UCSD-AML1 (cell line): ENCODE results near the gene CDH15.
"Not testable (repeated sequence)": the region's sequence is repeated elsewhere in the genome, so short reads cannot be mapped to it uniquely, and the experiment has no call there.

Source experiments
- DNase-seq: peaks from one replicate; lab custom pipeline; 2025; ENCODE audit not compliant: unreplicated experiment; lab: John Stamatoyannopoulos, UW

Gene CDH15

DNA sequence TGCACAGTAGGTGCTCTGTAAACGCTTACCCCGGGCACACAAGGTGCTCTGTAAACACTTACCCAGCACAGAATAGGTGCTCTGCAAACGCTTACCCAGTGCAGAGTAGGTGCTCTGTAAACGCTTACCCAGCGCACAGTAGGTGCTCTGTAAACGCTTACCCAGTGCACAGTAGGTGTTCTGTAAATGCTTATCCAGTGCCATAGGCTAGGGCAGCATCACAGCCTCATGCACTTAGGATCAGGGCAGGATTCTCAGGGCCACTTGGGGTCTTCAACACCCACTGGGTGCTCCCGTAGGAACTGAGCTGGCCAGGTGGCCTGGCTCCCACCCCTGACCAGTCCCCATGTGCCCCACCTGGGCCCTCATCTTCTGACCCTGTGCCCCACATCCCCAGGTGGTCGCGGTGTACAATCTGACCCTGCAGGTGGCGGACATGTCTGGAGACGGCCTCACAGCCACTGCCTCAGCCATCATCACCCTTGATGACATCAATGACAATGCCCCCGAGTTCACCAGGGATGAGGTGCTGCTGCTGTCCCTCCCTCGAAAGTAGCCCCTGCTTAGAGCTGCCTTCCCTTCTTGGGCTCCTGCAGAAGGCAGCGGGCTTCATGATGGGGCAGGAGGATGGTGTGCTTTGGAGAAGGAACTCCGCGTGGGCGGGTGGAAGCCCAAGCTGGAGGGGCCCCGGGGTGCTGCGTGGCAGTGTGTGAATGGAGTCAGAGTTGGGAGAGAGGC is 15.7 kb downstream of the CDH15 start:
- peak; percentile 53 for DNase-seq

DNA sequence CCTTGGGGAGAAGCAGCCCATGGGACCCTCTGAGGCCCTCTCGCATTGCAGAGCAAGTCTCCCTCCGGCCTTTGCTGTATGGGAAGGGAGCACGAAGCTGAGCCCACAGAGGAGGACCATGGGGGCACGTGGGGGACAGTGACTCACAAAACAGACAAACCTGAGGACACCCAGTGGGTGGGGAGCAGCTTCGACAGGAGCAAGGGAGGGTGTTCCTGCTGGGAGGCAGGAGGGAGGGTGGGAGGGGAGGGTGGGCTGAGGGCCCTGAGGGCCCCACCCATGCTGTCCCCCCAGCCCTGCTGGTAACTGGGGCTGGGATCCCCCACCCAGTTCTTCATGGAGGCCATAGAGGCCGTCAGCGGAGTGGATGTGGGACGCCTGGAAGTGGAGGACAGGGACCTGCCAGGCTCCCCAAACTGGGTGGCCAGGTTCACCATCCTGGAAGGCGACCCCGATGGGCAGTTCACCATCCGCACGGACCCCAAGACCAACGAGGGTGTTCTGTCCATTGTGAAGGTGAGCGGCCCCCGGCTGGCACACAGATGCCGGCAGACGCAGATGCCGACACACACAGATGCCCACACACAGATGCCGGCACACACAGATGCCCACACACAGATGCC is 16.3 kb downstream of the CDH15 start:
- DNase-seq = no peak

DNA sequence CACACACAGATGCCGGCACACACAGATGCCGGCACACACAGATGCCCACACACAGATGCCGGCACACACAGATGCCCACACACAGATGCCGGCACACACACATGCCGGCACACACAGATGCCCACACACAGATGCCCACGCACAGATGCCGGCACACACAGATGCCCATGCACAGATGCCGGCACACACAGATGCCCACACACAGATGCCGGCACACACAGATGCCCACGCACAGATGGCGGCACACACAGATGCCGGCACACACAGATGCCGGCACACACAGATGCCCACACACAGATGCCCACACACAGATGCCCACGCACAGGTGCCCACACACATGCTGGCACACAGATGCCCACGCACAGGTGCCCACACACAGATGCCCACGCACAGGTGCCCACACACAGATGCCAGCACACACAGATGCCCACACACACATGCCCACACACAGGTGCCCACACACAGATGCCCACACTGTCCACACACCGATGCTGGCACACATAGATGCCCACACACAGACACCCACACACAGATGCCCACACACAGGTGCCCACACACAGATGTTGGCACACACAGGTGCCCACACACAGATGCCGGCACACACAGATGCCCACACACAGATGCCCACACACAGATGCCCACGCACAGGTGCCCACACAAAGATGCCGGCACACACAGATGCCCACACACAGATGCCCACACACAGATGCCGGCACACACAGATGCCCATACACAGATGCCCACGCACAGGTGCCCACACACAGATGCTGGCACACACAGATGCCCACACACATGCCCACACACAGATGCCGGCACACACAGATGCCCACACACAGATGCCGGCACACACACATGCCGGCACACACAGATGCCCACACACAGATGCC is 17.2 kb downstream of the CDH15 start:
- not testable (repeated sequence) for DNase-seq

DNA sequence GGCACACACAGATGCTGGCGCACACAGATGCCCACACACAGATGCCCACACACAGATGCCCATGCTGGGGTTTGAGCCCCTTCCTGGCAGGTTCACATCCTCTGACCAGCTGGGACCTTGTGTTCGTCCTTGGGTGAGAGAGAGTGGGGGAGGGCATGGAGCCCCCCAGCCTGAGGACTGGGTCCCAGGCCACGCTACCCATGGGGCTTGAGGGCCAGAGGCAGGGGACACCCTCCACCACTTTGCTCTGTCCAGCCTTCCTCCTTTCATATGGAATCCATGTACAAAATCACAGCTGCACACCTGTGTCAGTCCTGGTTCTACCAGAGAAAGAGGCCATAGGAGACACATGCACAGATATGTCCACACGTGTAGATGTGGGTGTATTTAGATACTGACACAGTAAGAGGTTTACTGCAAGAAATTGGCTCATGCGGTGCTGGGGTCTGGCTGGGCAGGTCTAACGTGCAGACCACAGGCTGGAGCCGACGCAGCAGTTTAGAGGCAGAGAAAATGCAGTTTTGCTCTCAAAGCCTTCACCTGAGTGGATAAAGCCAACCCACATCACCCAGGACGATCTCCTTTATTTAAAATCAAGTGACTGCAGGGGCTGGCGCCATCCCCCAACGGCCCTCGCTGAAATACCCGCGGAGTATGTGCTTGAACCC is 17.9 kb downstream of the CDH15 start:
- no peak for DNase-seq

DNA sequence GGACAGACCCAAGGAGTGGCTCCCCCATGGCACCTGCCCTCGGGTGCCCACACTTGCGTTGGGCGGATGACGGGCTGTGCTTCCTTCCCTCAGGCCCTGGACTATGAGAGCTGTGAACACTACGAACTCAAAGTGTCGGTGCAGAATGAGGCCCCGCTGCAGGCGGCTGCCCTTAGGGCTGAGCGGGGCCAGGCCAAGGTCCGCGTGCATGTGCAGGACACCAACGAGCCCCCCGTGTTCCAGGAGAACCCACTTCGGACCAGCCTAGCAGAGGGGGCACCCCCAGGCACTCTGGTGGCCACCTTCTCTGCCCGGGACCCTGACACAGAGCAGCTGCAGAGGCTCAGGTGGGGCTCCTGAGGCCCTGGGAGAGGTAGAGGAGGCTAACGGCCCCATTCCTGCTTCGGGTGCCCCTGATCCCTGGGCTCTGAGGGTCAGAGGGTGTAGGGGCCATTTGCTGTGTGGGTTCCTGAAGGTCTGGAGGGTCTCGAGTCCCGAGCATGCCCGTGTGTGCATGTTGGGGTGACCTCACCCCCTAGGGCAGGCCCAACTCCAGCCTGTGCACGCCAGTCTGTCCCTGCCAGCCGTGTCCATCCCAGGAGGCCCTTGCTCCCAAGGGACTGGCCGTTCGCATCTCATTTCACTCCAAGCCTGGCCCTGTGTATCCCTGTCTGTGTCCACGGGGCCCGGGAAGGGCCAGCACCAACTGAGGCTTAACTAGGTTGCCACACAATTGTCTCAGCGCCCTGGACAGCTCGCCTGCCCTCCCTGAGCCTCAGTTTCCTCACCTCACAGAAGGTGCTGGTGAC is 18.8 kb downstream of the CDH15 start:
- no peak for DNase-seq

DNA sequence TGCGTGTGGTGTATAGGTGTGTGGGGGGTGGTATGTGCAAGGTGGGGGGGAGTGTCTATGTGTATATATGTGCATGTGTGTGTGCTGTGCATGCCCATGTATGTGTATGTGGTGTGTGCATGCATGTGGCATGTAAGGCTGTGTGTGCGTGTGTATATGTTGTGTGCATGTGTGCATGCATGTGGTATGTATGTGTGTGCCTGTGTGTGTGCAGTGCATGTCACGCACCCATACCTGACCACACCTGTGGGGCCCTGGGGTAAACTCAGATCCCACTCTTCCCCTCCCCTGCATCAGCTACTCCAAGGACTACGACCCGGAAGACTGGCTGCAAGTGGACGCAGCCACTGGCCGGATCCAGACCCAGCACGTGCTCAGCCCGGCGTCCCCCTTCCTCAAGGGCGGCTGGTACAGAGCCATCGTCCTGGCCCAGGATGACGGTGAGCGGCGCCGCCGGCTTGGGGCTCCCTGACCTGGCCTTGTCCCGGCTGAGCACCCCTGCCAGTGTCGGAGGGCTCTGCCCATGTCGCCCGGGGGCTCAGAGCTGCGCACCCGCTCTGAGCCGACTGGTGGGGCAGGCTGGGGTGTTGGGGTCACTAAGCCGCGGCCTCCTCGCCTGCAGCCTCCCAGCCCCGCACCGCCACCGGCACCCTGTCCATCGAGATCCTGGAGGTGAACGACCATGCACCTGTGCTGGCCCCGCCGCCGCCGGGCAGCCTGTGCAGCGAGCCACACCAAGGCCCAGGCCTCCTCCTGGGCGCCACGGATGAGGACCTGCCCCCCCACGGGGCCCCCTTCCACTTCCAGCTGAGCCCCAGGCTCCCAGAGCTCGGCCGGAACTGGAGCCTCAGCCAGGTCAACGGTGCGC is 19.7 kb downstream of the CDH15 start:
- no peak for DNase-seq

DNA sequence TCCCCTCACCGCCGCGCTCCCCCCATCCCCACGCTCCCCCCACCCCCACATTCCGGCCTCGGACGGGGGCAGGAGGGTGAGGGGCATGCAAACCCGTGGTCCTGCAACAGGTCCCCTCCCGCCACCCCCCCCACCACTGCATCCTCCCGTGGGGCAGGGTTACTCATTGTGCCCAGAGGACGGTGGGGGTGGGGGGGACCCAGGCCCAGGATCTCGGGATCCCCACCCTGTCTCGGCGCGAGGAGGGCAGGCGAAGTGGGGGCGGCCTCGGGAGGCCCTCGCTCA is 20.3 kb downstream of the CDH15 start:
- DNase-seq = no peak

DNA sequence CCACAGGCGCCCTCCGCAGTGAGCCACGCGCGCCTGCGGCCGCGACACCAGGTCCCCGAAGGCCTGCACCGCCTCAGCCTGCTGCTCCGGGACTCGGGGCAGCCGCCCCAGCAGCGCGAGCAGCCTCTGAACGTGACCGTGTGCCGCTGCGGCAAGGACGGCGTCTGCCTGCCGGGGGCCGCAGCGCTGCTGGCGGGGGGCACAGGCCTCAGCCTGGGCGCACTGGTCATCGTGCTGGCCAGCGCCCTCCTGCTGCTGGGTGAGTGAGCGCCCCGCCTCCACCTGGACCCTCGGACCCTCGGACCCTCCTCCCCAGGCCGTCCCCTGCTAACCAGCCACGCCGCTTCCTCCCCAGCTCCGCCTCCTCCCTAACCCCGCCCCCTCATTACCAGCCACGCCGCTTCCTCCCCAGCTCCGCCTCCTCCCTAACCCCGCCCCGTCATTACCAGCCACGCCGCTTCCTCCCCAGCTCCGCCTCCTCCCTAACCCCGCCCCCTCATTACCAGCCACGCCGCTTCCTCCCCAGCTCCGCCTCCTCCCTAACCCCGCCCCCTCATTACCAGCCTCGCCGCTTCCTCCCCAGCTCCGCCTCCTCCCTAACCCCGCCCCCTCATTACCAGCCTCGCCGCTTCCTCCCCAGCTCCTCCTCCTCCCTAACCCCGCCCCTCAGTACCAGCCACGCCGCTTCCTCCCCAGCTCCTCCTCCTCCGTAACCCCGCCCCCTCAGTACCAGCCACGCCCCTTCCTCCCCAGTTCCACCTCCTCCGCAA is 20.8 kb downstream of the CDH15 start:
- peak; percentile 95 for DNase-seq

DNA sequence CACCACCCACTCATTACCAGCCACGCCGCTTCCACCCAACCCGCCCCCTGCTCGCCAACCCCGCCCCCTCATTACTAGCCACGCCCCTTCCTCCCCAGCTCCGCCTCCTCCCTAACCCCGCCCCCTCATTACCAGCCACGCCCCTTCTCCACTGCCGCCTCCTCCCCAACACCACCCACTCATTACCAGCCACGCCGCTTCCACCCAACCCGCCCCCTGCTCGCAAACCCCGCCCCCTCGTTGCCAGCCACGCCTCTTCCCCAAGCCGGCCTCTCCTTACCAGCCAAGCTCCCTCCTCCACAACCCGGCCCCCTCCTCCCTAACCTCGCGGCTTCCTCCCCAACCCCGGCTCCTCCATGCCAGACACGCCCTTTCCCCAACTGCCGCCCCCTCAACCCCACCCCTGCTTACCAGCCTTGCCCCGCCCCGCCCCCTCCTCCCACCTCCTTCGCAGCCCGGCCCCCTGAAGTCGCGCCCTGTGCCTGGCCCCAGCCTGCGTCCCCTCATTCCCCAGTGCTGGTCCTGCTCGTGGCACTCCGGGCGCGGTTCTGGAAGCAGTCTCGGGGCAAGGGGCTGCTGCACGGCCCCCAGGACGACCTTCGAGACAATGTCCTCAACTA is 21.5 kb downstream of the CDH15 start:
- peak; percentile 89 for DNase-seq

DNA sequence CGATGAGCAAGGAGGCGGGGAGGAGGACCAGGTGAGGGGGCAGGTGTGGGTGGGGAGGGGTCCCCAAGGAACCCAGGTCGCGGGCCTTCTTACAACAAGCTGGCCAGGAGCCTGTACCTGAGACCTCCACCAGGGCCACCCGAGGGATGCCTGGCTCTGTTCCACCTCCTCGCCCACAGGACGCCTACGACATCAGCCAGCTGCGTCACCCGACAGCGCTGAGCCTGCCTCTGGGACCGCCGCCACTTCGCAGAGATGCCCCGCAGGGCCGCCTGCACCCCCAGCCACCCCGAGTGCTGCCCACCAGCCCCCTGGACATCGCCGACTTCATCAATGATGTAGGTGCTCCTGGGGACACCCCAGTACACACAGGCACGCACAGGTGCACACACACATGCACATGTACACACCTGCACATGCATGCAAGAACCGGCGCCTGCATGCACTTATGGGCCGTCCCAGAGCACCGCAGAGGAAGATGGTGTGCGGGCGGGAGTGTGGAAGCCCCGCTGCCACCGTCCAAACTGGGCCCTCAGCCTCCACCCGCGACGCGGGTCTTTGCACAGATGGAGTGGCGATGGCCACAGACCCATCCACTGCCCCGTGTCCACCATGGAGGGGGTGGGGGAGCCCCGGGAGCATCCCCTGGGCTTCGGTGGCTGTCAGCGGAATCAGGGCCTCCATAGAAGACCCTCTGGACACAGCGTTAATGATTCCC is 22.2 kb downstream of the CDH15 start:
- no peak for DNase-seq

DNA sequence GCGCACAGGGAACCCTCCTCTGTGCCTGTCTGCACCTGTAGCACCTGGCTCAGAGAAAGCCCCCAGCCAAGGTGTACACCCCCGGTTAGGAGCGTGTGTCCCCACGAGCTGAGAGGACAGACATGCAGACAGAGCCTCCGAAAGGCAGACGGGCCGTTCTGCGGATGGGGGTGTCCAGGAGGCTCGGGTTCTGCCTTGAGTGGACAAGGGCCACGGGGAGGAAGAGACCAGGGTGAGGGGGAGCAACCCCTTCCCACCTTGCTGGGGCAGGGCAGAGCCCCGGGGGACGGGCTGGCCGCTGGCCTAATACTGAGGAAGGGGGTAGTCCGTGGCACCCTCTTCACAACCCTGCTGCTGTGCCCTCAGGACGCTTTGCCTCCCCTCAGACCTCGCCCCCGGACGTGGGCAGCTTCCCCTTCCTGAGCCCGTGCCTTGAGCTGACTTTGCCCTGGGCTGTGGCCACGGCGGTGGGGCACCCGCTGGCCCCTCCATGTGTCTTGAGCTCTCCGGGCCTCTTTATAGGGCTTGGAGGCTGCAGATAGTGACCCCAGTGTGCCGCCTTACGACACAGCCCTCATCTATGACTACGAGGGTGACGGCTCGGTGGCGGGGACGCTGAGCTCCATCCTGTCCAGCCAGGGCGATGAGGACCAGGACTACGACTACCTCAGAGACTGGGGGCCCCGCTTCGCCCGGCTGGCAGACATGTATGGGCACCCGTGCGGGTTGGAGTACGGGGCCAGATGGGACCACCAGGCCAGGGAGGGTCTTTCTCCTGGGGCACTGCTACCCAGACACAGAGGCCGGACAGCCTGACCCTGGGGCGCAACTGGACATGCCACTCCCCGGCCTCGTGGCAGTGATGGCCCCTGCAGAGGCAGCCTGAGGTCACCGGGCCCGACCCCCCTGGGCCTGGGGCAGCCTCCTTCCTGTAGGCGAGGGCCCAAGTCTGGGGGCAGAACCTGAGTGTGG is 23.1 kb downstream of the CDH15 start:
- peak; percentile 33 for DNase-seq

DNA sequence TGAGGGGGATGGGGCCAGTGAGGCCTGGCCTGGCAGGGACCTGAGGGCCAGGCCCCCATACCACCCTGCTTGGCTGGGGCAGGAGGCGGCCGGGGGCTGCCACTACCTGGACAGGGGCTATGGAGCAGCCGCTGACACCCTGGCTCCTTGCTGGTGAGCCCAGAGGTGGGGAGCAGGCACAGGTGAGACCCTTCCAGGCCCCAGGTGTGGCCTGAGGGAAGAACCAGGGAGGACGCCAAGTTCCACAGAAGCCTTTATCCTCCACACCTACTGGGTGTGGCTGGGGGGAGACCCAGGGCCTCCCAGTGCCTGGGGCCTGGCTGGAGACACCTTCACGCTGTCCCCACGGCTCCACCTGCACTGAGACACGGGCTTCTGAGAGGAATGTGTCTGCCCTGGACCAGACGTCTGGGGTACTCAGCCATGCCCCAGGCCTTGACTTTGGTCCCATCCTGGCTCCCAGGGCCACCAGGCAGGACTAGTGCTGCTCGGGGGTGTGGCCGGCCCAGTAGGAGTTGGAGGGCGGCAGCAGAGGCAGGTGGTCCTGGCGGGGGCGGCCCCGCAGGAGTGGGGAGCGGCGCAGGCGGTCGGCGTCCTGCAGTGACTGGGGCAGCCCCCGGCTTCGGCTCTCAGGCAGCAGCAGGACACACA is 24.1 kb downstream of the CDH15 start:
- no peak for DNase-seq

DNA sequence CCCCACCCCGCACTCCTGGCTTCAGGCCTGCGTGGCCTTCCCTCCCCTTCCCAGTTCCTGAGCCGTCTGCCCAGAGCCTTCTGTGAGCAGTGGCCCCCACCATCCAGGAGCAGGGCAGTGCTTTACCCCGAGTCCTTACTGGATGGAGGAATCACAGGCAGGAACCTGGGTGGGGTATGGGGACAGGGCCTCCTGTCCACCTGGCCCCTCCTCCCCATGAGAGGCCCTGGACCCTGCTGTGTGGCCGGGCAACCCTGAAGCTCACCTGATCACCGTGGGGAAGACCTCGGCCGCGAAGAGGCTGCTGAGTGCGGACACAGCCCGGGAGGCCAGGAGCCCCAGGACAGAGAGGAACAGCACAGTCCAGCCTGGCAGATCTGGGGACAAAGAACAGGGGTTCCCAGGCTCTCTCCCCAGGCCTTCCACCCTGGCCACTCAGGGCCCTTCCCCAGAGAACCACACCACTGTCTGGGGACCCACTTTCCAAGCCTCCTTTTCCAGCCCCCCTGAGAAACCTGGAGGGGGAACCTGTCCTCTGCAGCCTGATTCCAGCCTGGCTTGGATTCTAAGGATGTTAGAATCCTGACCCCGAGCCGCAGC is 25.6 kb downstream of the CDH15 start:
- no peak for DNase-seq

DNA sequence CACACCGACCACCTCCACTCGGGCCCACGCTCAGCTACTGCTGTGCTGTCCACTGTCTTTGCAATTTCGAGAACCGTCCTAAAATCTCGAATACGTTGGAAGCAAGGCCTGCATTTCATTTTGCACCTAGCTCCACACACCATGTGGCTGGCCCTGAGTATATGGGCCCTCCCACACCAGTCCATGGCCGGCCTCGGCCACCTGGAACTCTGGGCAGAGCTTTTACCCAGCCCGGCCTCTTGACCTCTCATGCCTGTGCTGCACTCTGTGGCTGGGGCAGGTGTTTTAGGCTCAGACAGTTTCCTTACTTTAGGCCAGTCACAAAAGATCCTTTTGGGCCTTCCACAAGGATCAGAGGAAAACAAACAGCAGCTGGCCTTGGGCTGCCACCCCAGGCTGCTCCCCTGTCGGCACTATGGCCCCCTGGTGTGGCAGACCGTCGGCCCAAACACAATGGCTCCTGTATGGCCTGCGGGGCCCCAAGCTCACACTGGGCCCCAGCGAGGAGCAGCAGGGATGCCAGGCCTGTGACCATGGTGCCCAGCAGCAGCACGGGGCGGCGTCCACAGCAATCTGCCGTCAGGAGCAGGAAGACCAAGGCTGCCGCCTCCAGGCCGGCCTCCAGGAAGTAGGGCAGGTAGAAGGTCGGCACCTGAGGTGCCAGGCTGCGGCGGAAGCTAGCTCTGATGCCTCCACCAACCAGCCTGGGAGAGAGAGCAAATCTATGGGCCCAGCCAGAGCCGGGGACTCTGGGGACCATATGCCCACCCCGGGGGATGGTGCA is 26.3 kb downstream of the CDH15 start:
- DNase-seq = no peak
